Measurements from ENCODE around the gene ITIH4. TPM values are rescaled to one million over a fixed set of nuclear protein-coding genes. Genes with fewer than 3 reads are reported as not detected.

Gene ITIH4
- total RNA-seq, 1 experiment from 2014 or later: 0.80 TPM

- no peak overlapping the region for H3K9ac ChIP-seq (ENCODE audit: low read length)
- intact Hi-C loops (cut with micrococcal nuclease): no loop called here
- ATAC-seq (no peak), DNase-seq (no peak)
- no TSS peak for BruUV-seq (replicated peaks)
- no peaks in the 10 kb centered on the region for H3K79me2 ChIP-seq (ENCODE audit: low read length)
- no peaks in the 10 kb centered on the region for H3F3A ChIP-seq (ENCODE audit: low read length, unreplicated experiment)
- H3K27me3 ChIP-seq (ENCODE audit: low read length): no peaks in the 10 kb centered on the region
- POLR2A ChIA-PET (ENCODE audit: unreplicated experiment): no interaction called here
- H3K36me3 ChIP-seq (ENCODE audit: low read depth, low read length): no peaks in the 10 kb centered on the region
- no peak overlapping the region for H3K4me3 ChIP-seq (ENCODE audit: low read length)
- H3K4me2 ChIP-seq (ENCODE audit: low read length): no peak overlapping the region
- H4K20me1 ChIP-seq (ENCODE audit: low read length): no peaks in the 10 kb centered on the region
- no peak overlapping the region for H2AFZ ChIP-seq (ENCODE audit: low read length)
- TF ChIP-seq EZH2 (IDR thresholded peaks at IDR 0.05; ENCODE audit: low read length, unreplicated experiment) (no peak), EZH2phosphoT487 (IDR thresholded peaks at IDR 0.05; ENCODE audit: borderline replicate concordance, low read length) (no peak), CTCF (conservative IDR thresholded peaks at IDR 0.05; ENCODE audit: low read depth, low read length) (no peak)
- CTCF ChIA-PET: no interaction called here
- no peaks in the 10 kb centered on the region for H3K4me1 ChIP-seq (ENCODE audit: insufficient read depth, low read length)
- no peaks in the 10 kb centered on the region for H3K9me3 ChIP-seq (ENCODE audit: low read length)
- no peak overlapping the region for H3K27ac ChIP-seq (ENCODE audit: low read length)
- no peaks in the 10 kb centered on the region for H3K9me2 ChIP-seq (replicated peaks; ENCODE audit: low read length)
Observed at GRCh38 chr3:52790741-52791140, 39.7 kb downstream of the ITIH4 start.

GRCh38 chr3:52790337-52790736, 40.1 kb downstream of the ITIH4 start:
- H3K4me2 ChIP-seq (ENCODE audit: low read length): no peak overlapping the region
- ATAC-seq (no peak), DNase-seq (no peak)
- H3K9me3 ChIP-seq (ENCODE audit: low read length): no peaks in the 10 kb centered on the region
- H3K79me2 ChIP-seq (ENCODE audit: low read length): no peaks in the 10 kb centered on the region
- H3K9ac ChIP-seq (ENCODE audit: low read length): no peak overlapping the region
- no peaks in the 10 kb centered on the region for H3F3A ChIP-seq (ENCODE audit: low read length, unreplicated experiment)
- no peak overlapping the region for H2AFZ ChIP-seq (ENCODE audit: low read length)
- no peak overlapping the region for H3K27ac ChIP-seq (ENCODE audit: low read length)
- CTCF ChIA-PET: no interaction called here
- H3K4me1 ChIP-seq (ENCODE audit: insufficient read depth, low read length): no peaks in the 10 kb centered on the region
- BruUV-seq (replicated peaks): no TSS peak
- POLR2A ChIA-PET (ENCODE audit: unreplicated experiment): no interaction called here
- no peaks in the 10 kb centered on the region for H3K27me3 ChIP-seq (ENCODE audit: low read length)
- H4K20me1 ChIP-seq (ENCODE audit: low read length): no peaks in the 10 kb centered on the region
- no peaks in the 10 kb centered on the region for H3K36me3 ChIP-seq (ENCODE audit: low read depth, low read length)
- no peak for TF ChIP-seq CTCF (conservative IDR thresholded peaks at IDR 0.05; ENCODE audit: low read depth, low read length)
- TF ChIP-seq EZH2phosphoT487 (IDR thresholded peaks at IDR 0.05; ENCODE audit: borderline replicate concordance, low read length): no peak
- TF ChIP-seq EZH2 (IDR thresholded peaks at IDR 0.05; ENCODE audit: low read length, unreplicated experiment): no peak
- no peak overlapping the region for H3K4me3 ChIP-seq (ENCODE audit: low read length)
- H3K9me2 ChIP-seq (replicated peaks; ENCODE audit: low read length): no peaks in the 10 kb centered on the region
- intact Hi-C loops (cut with micrococcal nuclease): no loop called here

- Histone ChIP-seq H3K9ac (ENCODE audit: low read length) (no peak overlapping the region), H3K4me3 (ENCODE audit: low read length) (no peak overlapping the region), H3K4me1 (ENCODE audit: insufficient read depth, low read length) (no peaks in the 10 kb centered on the region), H2AFZ (ENCODE audit: low read length) (no peak overlapping the region), H3F3A (ENCODE audit: low read length, unreplicated experiment) (no peaks in the 10 kb centered on the region), H3K9me3 (ENCODE audit: low read length) (no peaks in the 10 kb centered on the region), H3K27me3 (ENCODE audit: low read length) (no peaks in the 10 kb centered on the region), H3K36me3 (ENCODE audit: low read depth, low read length) (no peaks in the 10 kb centered on the region), H3K4me2 (ENCODE audit: low read length) (no peak overlapping the region), H4K20me1 (ENCODE audit: low read length) (no peaks in the 10 kb centered on the region), H3K9me2 (replicated peaks; ENCODE audit: low read length) (no peaks in the 10 kb centered on the region), H3K79me2 (ENCODE audit: low read length) (no peaks in the 10 kb centered on the region), H3K27ac (ENCODE audit: low read length) (no peak overlapping the region)
- TF ChIP-seq CTCF (conservative IDR thresholded peaks at IDR 0.05; ENCODE audit: low read depth, low read length): no peak
- no peak for TF ChIP-seq EZH2phosphoT487 (IDR thresholded peaks at IDR 0.05; ENCODE audit: borderline replicate concordance, low read length)
- TF ChIP-seq EZH2 (IDR thresholded peaks at IDR 0.05; ENCODE audit: low read length, unreplicated experiment): no peak
- ATAC-seq: no peak
- CTCF ChIA-PET: no interaction called here
- no peak for DNase-seq
- POLR2A ChIA-PET (ENCODE audit: unreplicated experiment): interaction anchor here (0.5 kb wide), 1 partner anchor 103 kb away, joined by 3 read pairs; no protein-coding TSS in a partner anchor
- intact Hi-C loops (cut with micrococcal nuclease): no loop called here
- no TSS peak for BruUV-seq (replicated peaks)
Observed at GRCh38 chr3:52789746-52790040, 40.8 kb downstream of the ITIH4 start.

All from PC-3 (cell line).